Measurements from ENCODE around the gene TMTC4. TPM values are rescaled to one million over a fixed set of nuclear protein-coding genes. Genes with fewer than 3 reads are reported as not detected.

Gene TMTC4
- total and polyA plus RNA-seq, 10 of the 15 experiments (the other 5 are each of a cell fraction or from before 2014, with no cell fraction given) = 3.3 to 24.6 (median 14.5) TPM

DNA sequence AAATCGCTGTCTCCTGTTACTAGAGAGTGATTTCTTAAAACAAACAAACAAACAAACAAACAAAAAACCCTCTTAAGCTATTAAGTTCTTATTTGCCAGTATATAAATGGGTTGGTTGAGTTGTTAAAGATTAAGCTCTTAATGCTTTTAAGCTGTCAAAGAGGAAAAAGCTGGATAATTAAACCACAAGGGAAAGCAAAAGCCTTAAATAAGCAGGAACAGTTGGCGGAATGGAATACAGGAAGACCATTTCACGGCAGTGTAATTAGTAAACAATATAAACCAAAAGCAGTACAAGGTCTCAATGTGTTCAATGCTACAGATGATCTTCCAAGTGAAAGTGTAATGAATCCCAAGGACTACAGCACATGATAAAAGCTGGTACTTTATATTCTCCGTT is 53.8 kb downstream of the TMTC4 start:
- no peak for DNase-seq (ENCODE audit: low read depth, low spot score)
- ChIA-PET POLR2A (no interaction called here), SMC1A (ENCODE audit: uncharacterized antibody, unreplicated experiment) (interaction anchor here (0.5 to 1.2 kb wide), 2 partner anchors 10 to 206 kb away, joined by 4 to 5 read pairs; no protein-coding TSS in a partner anchor), RAD21 (ENCODE audit: unreplicated experiment) (interaction anchor here (0.7 kb wide), 1 partner anchor 10 kb away, joined by 3 read pairs; no protein-coding TSS in a partner anchor), CTCF (no interaction called here)
- Histone ChIP-seq H3K4me1 (ENCODE audit: control insufficient read depth, insufficient read depth, low read length) (no peaks in the 10 kb centered on the region), H3K9me3 (replicated peaks; ENCODE audit: control insufficient read depth, insufficient read depth, low read length) (no peaks in the 10 kb centered on the region), H3K79me2 (ENCODE audit: control insufficient read depth, insufficient read depth, low read length) (no peaks in the 10 kb centered on the region), H3K4me2 (ENCODE audit: control insufficient read depth, insufficient read depth) (no peak overlapping the region), H2AFZ (ENCODE audit: control insufficient read depth, low read depth, low read length) (no peak overlapping the region), H3K27ac (ENCODE audit: control insufficient read depth, insufficient read depth) (no peak overlapping the region), H3K9ac (ENCODE audit: control insufficient read depth, insufficient read depth, low read length) (no peak overlapping the region), H3K36me3 (ENCODE audit: control insufficient read depth in 2 of 2, insufficient read depth in 2 of 2, low read length in 1 of 2) (no peaks in the 10 kb centered on the region), H3K4me3 (no peak overlapping the region), H4K20me1 (ENCODE audit: control insufficient read depth, insufficient read depth) (no peaks in the 10 kb centered on the region), H3K27me3 (replicated peaks in 1 of 2; ENCODE audit: control insufficient read depth in 2 of 2, insufficient read depth in 2 of 2, low read length in 1 of 2) (no peaks in the 10 kb centered on the region)
- in situ Hi-C loops (cut with MboI) (no loop called here), intact Hi-C loops (cut with micrococcal nuclease; ENCODE audit: unreplicated experiment) (no loop called here)
- no peak for TF ChIP-seq RAD21 (IDR thresholded peaks at IDR 0.05; ENCODE audit: insufficient read depth, low read depth, low read length)
- no TSS peak for BruUV-seq (replicated peaks)
- FAIRE-seq = no peak
- ATAC-seq = no peak
- WGBS (ENCODE audit: insufficient coverage, insufficient replicate concordance, low lambda C conversion rate, missing lambda C conversion rate) = 100% methylated on average over 4 of the region's 4 CpGs

DNA sequence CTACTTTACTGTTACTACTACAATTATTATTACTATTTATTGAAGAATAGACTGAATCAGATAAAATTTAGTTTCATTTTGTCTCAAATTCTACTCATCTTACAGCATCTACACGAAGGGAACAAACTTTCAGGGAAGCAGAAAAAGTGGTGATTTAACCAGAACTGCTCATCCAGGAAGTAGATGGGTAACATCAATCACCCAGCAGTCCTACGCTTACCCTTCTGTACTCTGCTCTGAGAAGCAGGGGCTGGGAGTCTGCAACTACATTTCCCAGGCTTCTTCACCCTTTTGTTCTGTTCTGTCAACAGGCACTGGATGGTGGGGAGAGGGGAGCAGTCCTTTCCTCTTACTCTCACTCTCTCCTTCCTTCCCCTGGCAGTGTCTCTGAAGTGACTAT is 54.7 kb downstream of the TMTC4 start:
- no peaks in the 10 kb centered on the region for H3K79me2 ChIP-seq (ENCODE audit: control insufficient read depth, insufficient read depth, low read length)
- BruUV-seq (replicated peaks) = no TSS peak
- 81% methylated on average over 2 of the region's 2 CpGs for WGBS (ENCODE audit: insufficient coverage, insufficient replicate concordance, low lambda C conversion rate, missing lambda C conversion rate)
- no peak overlapping the region for H2AFZ ChIP-seq (ENCODE audit: control insufficient read depth, low read depth, low read length)
- H3K27me3 ChIP-seq (replicated peaks in 1 of 2; ENCODE audit: control insufficient read depth in 2 of 2, insufficient read depth in 2 of 2, low read length in 1 of 2) = no peaks in the 10 kb centered on the region
- FAIRE-seq (no peak), ATAC-seq (no peak), DNase-seq (ENCODE audit: low read depth, low spot score) (no peak)
- ChIA-PET POLR2A (no interaction called here), RAD21 (ENCODE audit: unreplicated experiment) (interaction anchor here (0.7 kb wide), 1 partner anchor 10 kb away, joined by 3 read pairs; no protein-coding TSS in a partner anchor), CTCF (no interaction called here), SMC1A (ENCODE audit: uncharacterized antibody, unreplicated experiment) (no interaction called here)
- no peak overlapping the region for H3K4me3 ChIP-seq
- H3K4me2 ChIP-seq (ENCODE audit: control insufficient read depth, insufficient read depth) = no peak overlapping the region
- no peak overlapping the region for H3K27ac ChIP-seq (ENCODE audit: control insufficient read depth, insufficient read depth)
- no peak overlapping the region for H3K9ac ChIP-seq (ENCODE audit: control insufficient read depth, insufficient read depth, low read length)
- no peaks in the 10 kb centered on the region for H3K9me3 ChIP-seq (replicated peaks; ENCODE audit: control insufficient read depth, insufficient read depth, low read length)
- no peaks in the 10 kb centered on the region for H3K36me3 ChIP-seq (ENCODE audit: control insufficient read depth in 2 of 2, insufficient read depth in 2 of 2, low read length in 1 of 2)
- in situ Hi-C loops (cut with MboI) = no loop called here
- H4K20me1 ChIP-seq (ENCODE audit: control insufficient read depth, insufficient read depth) = no peaks in the 10 kb centered on the region
- no peaks in the 10 kb centered on the region for H3K4me1 ChIP-seq (ENCODE audit: control insufficient read depth, insufficient read depth, low read length)
- intact Hi-C loops (cut with micrococcal nuclease; ENCODE audit: unreplicated experiment) = no loop called here
- TF ChIP-seq, protein P1, sequence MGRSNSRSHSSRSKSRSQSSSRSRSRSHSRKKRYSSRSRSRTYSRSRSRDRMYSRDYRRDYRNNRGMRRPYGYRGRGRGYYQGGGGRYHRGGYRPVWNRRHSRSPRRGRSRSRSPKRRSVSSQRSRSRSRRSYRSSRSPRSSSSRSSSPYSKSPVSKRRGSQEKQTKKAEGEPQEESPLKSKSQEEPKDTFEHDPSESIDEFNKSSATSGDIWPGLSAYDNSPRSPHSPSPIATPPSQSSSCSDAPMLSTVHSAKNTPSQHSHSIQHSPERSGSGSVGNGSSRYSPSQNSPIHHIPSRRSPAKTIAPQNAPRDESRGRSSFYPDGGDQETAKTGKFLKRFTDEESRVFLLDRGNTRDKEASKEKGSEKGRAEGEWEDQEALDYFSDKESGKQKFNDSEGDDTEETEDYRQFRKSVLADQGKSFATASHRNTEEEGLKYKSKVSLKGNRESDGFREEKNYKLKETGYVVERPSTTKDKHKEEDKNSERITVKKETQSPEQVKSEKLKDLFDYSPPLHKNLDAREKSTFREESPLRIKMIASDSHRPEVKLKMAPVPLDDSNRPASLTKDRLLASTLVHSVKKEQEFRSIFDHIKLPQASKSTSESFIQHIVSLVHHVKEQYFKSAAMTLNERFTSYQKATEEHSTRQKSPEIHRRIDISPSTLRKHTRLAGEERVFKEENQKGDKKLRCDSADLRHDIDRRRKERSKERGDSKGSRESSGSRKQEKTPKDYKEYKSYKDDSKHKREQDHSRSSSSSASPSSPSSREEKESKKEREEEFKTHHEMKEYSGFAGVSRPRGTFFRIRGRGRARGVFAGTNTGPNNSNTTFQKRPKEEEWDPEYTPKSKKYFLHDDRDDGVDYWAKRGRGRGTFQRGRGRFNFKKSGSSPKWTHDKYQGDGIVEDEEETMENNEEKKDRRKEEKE (IDR thresholded peaks at IDR 0.05) = no peak
- TF ChIP-seq, protein P2, sequence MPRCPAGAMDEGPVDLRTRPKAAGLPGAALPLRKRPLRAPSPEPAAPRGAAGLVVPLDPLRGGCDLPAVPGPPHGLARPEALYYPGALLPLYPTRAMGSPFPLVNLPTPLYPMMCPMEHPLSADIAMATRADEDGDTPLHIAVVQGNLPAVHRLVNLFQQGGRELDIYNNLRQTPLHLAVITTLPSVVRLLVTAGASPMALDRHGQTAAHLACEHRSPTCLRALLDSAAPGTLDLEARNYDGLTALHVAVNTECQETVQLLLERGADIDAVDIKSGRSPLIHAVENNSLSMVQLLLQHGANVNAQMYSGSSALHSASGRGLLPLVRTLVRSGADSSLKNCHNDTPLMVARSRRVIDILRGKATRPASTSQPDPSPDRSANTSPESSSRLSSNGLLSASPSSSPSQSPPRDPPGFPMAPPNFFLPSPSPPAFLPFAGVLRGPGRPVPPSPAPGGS (IDR thresholded peaks at IDR 0.05; ENCODE audit: borderline replicate concordance, insufficient read depth, low read depth, low read length, poor library complexity, severe bottlenecking) = no peak
- no peak for TF ChIP-seq SIN3A (IDR thresholded peaks at IDR 0.05; ENCODE audit: low read depth, low read length)
- no peak for TF ChIP-seq FOXM1 (IDR thresholded peaks at IDR 0.05; ENCODE audit: low read depth, low read length)
- TF ChIP-seq, protein P3, sequence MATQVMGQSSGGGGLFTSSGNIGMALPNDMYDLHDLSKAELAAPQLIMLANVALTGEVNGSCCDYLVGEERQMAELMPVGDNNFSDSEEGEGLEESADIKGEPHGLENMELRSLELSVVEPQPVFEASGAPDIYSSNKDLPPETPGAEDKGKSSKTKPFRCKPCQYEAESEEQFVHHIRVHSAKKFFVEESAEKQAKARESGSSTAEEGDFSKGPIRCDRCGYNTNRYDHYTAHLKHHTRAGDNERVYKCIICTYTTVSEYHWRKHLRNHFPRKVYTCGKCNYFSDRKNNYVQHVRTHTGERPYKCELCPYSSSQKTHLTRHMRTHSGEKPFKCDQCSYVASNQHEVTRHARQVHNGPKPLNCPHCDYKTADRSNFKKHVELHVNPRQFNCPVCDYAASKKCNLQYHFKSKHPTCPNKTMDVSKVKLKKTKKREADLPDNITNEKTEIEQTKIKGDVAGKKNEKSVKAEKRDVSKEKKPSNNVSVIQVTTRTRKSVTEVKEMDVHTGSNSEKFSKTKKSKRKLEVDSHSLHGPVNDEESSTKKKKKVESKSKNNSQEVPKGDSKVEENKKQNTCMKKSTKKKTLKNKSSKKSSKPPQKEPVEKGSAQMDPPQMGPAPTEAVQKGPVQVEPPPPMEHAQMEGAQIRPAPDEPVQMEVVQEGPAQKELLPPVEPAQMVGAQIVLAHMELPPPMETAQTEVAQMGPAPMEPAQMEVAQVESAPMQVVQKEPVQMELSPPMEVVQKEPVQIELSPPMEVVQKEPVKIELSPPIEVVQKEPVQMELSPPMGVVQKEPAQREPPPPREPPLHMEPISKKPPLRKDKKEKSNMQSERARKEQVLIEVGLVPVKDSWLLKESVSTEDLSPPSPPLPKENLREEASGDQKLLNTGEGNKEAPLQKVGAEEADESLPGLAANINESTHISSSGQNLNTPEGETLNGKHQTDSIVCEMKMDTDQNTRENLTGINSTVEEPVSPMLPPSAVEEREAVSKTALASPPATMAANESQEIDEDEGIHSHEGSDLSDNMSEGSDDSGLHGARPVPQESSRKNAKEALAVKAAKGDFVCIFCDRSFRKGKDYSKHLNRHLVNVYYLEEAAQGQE (IDR thresholded peaks at IDR 0.05; ENCODE audit: low read depth, low read length) = no peak
- no peak for TF ChIP-seq KDM1A (IDR thresholded peaks at IDR 0.05; ENCODE audit: borderline replicate concordance)
- no peak for TF ChIP-seq TAF1 (IDR thresholded peaks at IDR 0.05; ENCODE audit: borderline replicate concordance, low read depth, low read length)
- no peak for TF ChIP-seq NR2C2 (IDR thresholded peaks at IDR 0.05; ENCODE audit: borderline replicate concordance, control insufficient read depth, insufficient read length, low read depth)
